IMR-90 (cell line): ENCODE measurements around the gene CLTCL1. TPM values are rescaled to one million over a fixed set of nuclear protein-coding genes. Genes with fewer than 3 reads are reported as not detected.

Experiments
- ATAC-seq: fragments of 200-7000 bp; cut with Tn5 transposase; 2 replicates; pipeline ENCODE4 v1.9.1; 2020; ENCODE audit warnings: low read depth, mild to moderate bottlenecking, moderate library complexity
- BruUV-seq: library from RNA; stranded (reverse); fragments of 400-500 nt; replicated peaks from 2 replicates; lab custom pipeline; 2021; lab: Mats Ljungman, UMichigan
- CTCF ChIA-PET: fragments of 300-600 bp; formaldehyde crosslinking; extraction: SDS; loops from one replicate; lab custom pipeline; 2021; ENCODE audit warnings: antibody characterized with exemption; lab: Yijun Ruan, JAX
- POLR2A ChIA-PET: fragments of 300-600 bp; sonication (Branson Sonifier 250); formaldehyde crosslinking; loops from one replicate; lab custom pipeline; 2022; ENCODE audit warnings: antibody characterized with exemption; ENCODE audit not compliant: unreplicated experiment; lab: Charles Lee
- DNase-seq: peaks from one replicate; pipeline ENCODE4 v3.0.0; 2013
- H2AFZ ChIP-seq: replicated peaks from 2 replicates; pipeline ENCODE3; 2013; ENCODE audit warnings: low read length, mild to moderate bottlenecking; ENCODE audit not compliant: poor library complexity
- H2AK5ac ChIP-seq: 2 replicates; pipeline ENCODE4 v1.6.1; 2013; ENCODE audit warnings: low read depth, low read length, inconsistent platforms
- H2AK9ac ChIP-seq: replicated peaks from 2 replicates; pipeline ENCODE3; 2013; ENCODE audit warnings: mild to moderate bottlenecking, low read depth, low read length, moderate library complexity; ENCODE audit not compliant: poor library complexity
- H2BK120ac ChIP-seq: 2 replicates; pipeline ENCODE4 v1.6.1; 2013; ENCODE audit warnings: low read depth, low read length, inconsistent platforms
- H2BK15ac ChIP-seq: 3 replicates; pipeline ENCODE4 v1.6.1; 2013; ENCODE audit warnings: low read depth, low read length, inconsistent platforms
- H2BK20ac ChIP-seq: 2 replicates; pipeline ENCODE4 v1.6.1; 2013; ENCODE audit warnings: low read depth, mild to moderate bottlenecking, inconsistent platforms, low read length, moderate library complexity
- H2BK5ac ChIP-seq: 2 replicates; pipeline ENCODE4 v1.6.1; 2013; ENCODE audit warnings: mild to moderate bottlenecking, low read depth, low read length, inconsistent platforms; ENCODE audit not compliant: poor library complexity, severe bottlenecking
- H3K14ac ChIP-seq: replicated peaks from 2 replicates; pipeline ENCODE4 v1.6.1; 2013; ENCODE audit warnings: low read depth, low read length, inconsistent platforms
- H3K18ac ChIP-seq: 2 replicates; pipeline ENCODE4 v1.6.1; 2013; ENCODE audit warnings: low read depth, low read length, control low read depth
- H3K23ac ChIP-seq: 2 replicates; pipeline ENCODE4 v1.6.1; 2013; ENCODE audit warnings: low read depth, low read length, inconsistent platforms
- H3K27ac ChIP-seq: 2 replicates; pipeline ENCODE4 v1.5.1; 2013; ENCODE audit warnings: mild to moderate bottlenecking, control low read depth, low read length; ENCODE audit not compliant: insufficient read depth
- H3K27me3 ChIP-seq: 2 replicates; pipeline ENCODE4 v1.6.1; 2013; ENCODE audit warnings: low read length; ENCODE audit not compliant: control insufficient read depth, insufficient read depth
- H3K36me3 ChIP-seq: 2 replicates; pipeline ENCODE4 v1.6.1; 2013; ENCODE audit warnings: low read length, mixed read lengths; ENCODE audit not compliant: control insufficient read depth, insufficient read depth
- H3K4ac ChIP-seq: 2 replicates; pipeline ENCODE4 v1.6.1; 2013; ENCODE audit warnings: low read depth, low read length, inconsistent platforms
- H3K4me1 ChIP-seq: 2 replicates; pipeline ENCODE4 v1.6.1; 2013; ENCODE audit warnings: low read length, mixed read lengths; ENCODE audit not compliant: control insufficient read depth, insufficient read depth
- H3K4me2 ChIP-seq: 2 replicates; pipeline ENCODE4 v1.6.1; 2013; ENCODE audit warnings: low read depth, mild to moderate bottlenecking, control low read depth, low read length, moderate library complexity
- H3K4me3 ChIP-seq: 2 replicates; pipeline ENCODE4 v1.5.1; 2013; ENCODE audit warnings: low read depth, mild to moderate bottlenecking, control low read depth, low read length, moderate library complexity; ENCODE audit not compliant: insufficient read depth
- H3K56ac ChIP-seq: 2 replicates; pipeline ENCODE4 v1.6.1; 2013; ENCODE audit warnings: low read length, inconsistent platforms; ENCODE audit not compliant: insufficient read depth; ENCODE audit errors: extremely low read depth
- H3K79me1 ChIP-seq, 2 experiments: 2 replicates each; pipeline ENCODE4 v1.6.1; 2013; ENCODE audit warnings: low read length in 2 of 2, inconsistent platforms in 1 of 2, low read depth in 1 of 2
- H3K9ac ChIP-seq: 2 replicates; pipeline ENCODE4 v1.6.1; 2013; ENCODE audit warnings: low read depth, low read length, control low read depth
- H3K9me1 ChIP-seq: 2 replicates; pipeline ENCODE4 v1.6.1; 2013; ENCODE audit warnings: low read length, inconsistent platforms; ENCODE audit not compliant: insufficient read depth
- H3K9me3 ChIP-seq: 2 replicates; pipeline ENCODE4 v1.6.1; 2013; ENCODE audit warnings: low read length; ENCODE audit not compliant: control insufficient read depth, insufficient read depth
- H4K20me1 ChIP-seq: 2 replicates; pipeline ENCODE4 v1.6.1; 2013; ENCODE audit warnings: low read length, inconsistent platforms; ENCODE audit not compliant: insufficient read depth
- H4K5ac ChIP-seq: 2 replicates; pipeline ENCODE4 v1.6.1; 2013; ENCODE audit warnings: mild to moderate bottlenecking, low read depth, low read length, control low read depth
- H4K8ac ChIP-seq, 2 experiments: 2 replicates each; pipeline ENCODE4 v1.6.1; 2013; ENCODE audit warnings: low read depth in 2 of 2, low read length in 2 of 2, control low read depth in 1 of 2, inconsistent platforms in 1 of 2
- H4K91ac ChIP-seq: 2 replicates; pipeline ENCODE4 v1.6.1; 2013; ENCODE audit warnings: low read depth, low read length, inconsistent platforms; ENCODE audit not compliant: insufficient read depth
- BHLHE40 ChIP-seq: fragments of 150-350 bp; IDR thresholded peaks from 2 replicates; pipeline ENCODE4 v1.6.1; 2016; ENCODE audit warnings: mild to moderate bottlenecking, low read depth, low read length
- CEBPB ChIP-seq: IDR thresholded peaks from 2 replicates; pipeline ENCODE4 v1.6.1; 2012; ENCODE audit warnings: low read depth, low read length, improper control_type of control experiment
- CHD1 ChIP-seq: IDR thresholded peaks from 2 replicates; pipeline ENCODE4 v1.6.1; 2012; ENCODE audit warnings: low read depth, low read length, improper control_type of control experiment
- FOS ChIP-seq: fragments of 150-350 bp; IDR thresholded peaks from 2 replicates; pipeline ENCODE4 v1.6.1; 2016; ENCODE audit warnings: low read depth, low read length
- MAFK ChIP-seq: IDR thresholded peaks from 2 replicates; pipeline ENCODE4 v1.6.1; 2012; ENCODE audit warnings: low read depth, low read length, improper control_type of control experiment
- MAZ ChIP-seq: IDR thresholded peaks from 2 replicates; pipeline ENCODE4 v1.6.1; 2012; ENCODE audit warnings: low read depth, mild to moderate bottlenecking, low read length, improper control_type of control experiment, moderate library complexity, borderline replicate concordance
- MXI1 ChIP-seq: IDR thresholded peaks from 2 replicates; pipeline ENCODE4 v1.6.1; 2012; ENCODE audit warnings: low read depth, mild to moderate bottlenecking, low read length, moderate library complexity, borderline replicate concordance
- NFE2L2 ChIP-seq: fragments of 150-350 bp; IDR thresholded peaks from 2 replicates; pipeline ENCODE4 v1.6.1; 2016; ENCODE audit warnings: low read depth, mild to moderate bottlenecking, low read length
- POLR2A ChIP-seq: IDR thresholded peaks from 2 replicates; pipeline ENCODE4 v1.6.1; 2012; ENCODE audit warnings: mild to moderate bottlenecking, low read depth, low read length
- RAD21 ChIP-seq: IDR thresholded peaks from 2 replicates; pipeline ENCODE4 v1.6.1; 2012; ENCODE audit warnings: low read length, improper control_type of control experiment
- RCOR1 ChIP-seq: IDR thresholded peaks from 2 replicates; pipeline ENCODE4 v1.6.1; 2012; ENCODE audit warnings: mild to moderate bottlenecking, low read length, improper control_type of control experiment; ENCODE audit not compliant: insufficient replicate concordance
- RFX5 ChIP-seq: IDR thresholded peaks from 2 replicates; pipeline ENCODE4 v1.8.0; 2012; ENCODE audit warnings: low read depth, mild to moderate bottlenecking, low read length, moderate library complexity
- SMC3 ChIP-seq: fragments of 150-350 bp; IDR thresholded peaks from 2 replicates; pipeline ENCODE4 v1.6.1; 2016; ENCODE audit warnings: low read depth, mild to moderate bottlenecking, antibody characterized with exemption, low read length, moderate library complexity
- WGBS, 2 experiments: methylation state at CpG; one replicate each; pipeline versions ENCODE4 v1.1.5 to v1.1.7; 2013; ENCODE audit warnings: missing lambda C conversion rate in 2 of 2; ENCODE audit not compliant: insufficient read length in 1 of 2; ENCODE audit errors: extremely low coverage in 2 of 2; 5-methylcytosine and 5-hydroxymethylcytosine counted together
- dilution Hi-C: fragments of 300-500 bp; cut with HindIII; formaldehyde crosslinking; loops from one replicate; pipeline ENCODE4 v1.14.3; 2018; ENCODE audit warnings: low sequenced_read_pairs; ENCODE audit not compliant: unreplicated experiment
- in situ Hi-C: fragments of 300-500 bp; cut with MboI; formaldehyde crosslinking; loops from 3 replicates; pipeline ENCODE4 v1.14.3; 2019; ENCODE audit warnings: low sequenced_read_pairs, inconsistent platforms, mixed read lengths
- intact Hi-C: fragments of 100-400 bp; cut with micrococcal nuclease; formaldehyde crosslinking; loops from 2 replicates; pipeline ENCODE4 v1.10.0; 2022
- polyA plus RNA-seq, 3 experiments: library from polyadenylated mRNA; depleted of rRNA; stranded (reverse); fragments of >200 nt; gene quantifications; 2 replicates each; pipeline ENCODE4 v1.2.3, GENCODE V29; 2012; ENCODE audit warnings: low replicate concordance in 1 of 3
- total RNA-seq: library from RNA; depleted of rRNA; stranded (reverse); fragments of >200 nt; gene quantifications from 2 replicates; pipeline ENCODE4 v1.2.3, GENCODE V29; 2012
- TF ChIP-seq, protein P1 (sequence below): fragments of 150-350 bp; IDR thresholded peaks from 2 replicates; pipeline ENCODE4 v1.6.1; 2016; ENCODE audit warnings: low read depth, mild to moderate bottlenecking, low read length, moderate library complexity, borderline replicate concordance
- TF ChIP-seq, protein P2 (sequence below): conservative IDR thresholded peaks from 2 replicates; pipeline ENCODE4 v1.5.1; 2012; ENCODE audit warnings: mild to moderate bottlenecking, low read depth, low read length, improper control_type of control experiment
- TF ChIP-seq, protein P3 (sequence below): fragments of 150-350 bp; IDR thresholded peaks from 2 replicates; pipeline ENCODE4 v1.6.1; 2017; ENCODE audit warnings: mild to moderate bottlenecking, antibody characterized with exemption, low read length, low read depth

CLTCL1 gene
- total and polyA plus RNA-seq, 2 of the 4 experiments (the other 2 are of a cell fraction), result 6.2 to 8.1 TPM

DNA sequence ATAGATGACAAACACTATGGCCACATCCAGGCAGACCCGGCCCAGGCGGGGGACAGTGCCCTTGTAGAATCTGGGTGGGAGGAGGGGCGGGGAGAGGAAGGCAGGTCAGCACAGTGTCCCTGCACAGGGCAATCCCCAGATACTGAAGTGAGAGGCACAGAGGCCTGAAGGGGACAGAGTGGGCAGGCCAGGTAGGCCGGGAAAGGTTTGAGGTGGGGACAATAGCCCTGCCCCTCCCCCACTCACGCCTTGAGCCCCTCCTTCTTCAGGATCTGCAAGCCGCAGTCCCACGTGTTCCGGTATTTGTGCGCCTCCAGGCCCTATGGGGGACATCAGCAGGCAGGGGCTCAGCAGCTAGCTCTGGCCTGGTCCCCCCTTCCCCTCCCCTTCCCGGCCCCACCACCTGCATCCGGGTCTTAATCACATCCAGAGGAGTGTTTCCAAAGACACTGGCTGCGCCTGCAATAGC lies 115.3 kb downstream of the CLTCL1 start:
- intact Hi-C loops (no loop called here), dilution Hi-C loops (no loop called here), in situ Hi-C loops (no loop called here)
- H3K23ac ChIP-seq, result no peak overlapping the region
- no peak overlapping the region for H3K18ac ChIP-seq
- H4K8ac ChIP-seq, result no peak overlapping the region
- BruUV-seq, result no TSS peak
- peaks cover 11 to 63% of the 10 kb centered on the region in 2 experiments for H3K79me1 ChIP-seq
- no peaks in the 10 kb centered on the region for H3K9me3 ChIP-seq
- H3K27me3 ChIP-seq, result no peaks in the 10 kb centered on the region
- H2AK5ac ChIP-seq, result no peak overlapping the region
- no peak overlapping the region for H3K27ac ChIP-seq
- no peak overlapping the region for H2AFZ ChIP-seq
- H4K91ac ChIP-seq, result no peak overlapping the region
- H2BK15ac ChIP-seq, result no peak overlapping the region
- peaks cover 13% of the 10 kb centered on the region for H3K9me1 ChIP-seq
- no peak overlapping the region for H3K4ac ChIP-seq
- WGBS, 2 experiments, result 78% methylated on average over 3 of the region's 12 CpGs; no CpG with 5 or more reads in 1 of the 2 experiments
- ChIA-PET POLR2A (no interaction called here), CTCF (no interaction called here)
- no peak overlapping the region for H3K9ac ChIP-seq
- H4K5ac ChIP-seq, result no peak overlapping the region
- H2BK5ac ChIP-seq, result no peak overlapping the region
- ATAC-seq (no peak), DNase-seq (no peak)
- peaks cover 20% of the 10 kb centered on the region for H4K20me1 ChIP-seq
- H3K36me3 ChIP-seq, result peaks cover 8% of the 10 kb centered on the region
- TF ChIP-seq NFE2L2 (no peak), MXI1 (no peak), SMC3 (no peak), RAD21 (no peak), MAZ (no peak), RFX5 (no peak), RCOR1 (no peak), POLR2A (no peak), CEBPB (no peak), MAFK (no peak), CHD1 (no peak), FOS (no peak), BHLHE40 (no peak)
- TF ChIP-seq, protein P1, sequence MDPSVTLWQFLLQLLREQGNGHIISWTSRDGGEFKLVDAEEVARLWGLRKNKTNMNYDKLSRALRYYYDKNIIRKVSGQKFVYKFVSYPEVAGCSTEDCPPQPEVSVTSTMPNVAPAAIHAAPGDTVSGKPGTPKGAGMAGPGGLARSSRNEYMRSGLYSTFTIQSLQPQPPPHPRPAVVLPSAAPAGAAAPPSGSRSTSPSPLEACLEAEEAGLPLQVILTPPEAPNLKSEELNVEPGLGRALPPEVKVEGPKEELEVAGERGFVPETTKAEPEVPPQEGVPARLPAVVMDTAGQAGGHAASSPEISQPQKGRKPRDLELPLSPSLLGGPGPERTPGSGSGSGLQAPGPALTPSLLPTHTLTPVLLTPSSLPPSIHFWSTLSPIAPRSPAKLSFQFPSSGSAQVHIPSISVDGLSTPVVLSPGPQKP, result no peak
- TF ChIP-seq, protein P2, sequence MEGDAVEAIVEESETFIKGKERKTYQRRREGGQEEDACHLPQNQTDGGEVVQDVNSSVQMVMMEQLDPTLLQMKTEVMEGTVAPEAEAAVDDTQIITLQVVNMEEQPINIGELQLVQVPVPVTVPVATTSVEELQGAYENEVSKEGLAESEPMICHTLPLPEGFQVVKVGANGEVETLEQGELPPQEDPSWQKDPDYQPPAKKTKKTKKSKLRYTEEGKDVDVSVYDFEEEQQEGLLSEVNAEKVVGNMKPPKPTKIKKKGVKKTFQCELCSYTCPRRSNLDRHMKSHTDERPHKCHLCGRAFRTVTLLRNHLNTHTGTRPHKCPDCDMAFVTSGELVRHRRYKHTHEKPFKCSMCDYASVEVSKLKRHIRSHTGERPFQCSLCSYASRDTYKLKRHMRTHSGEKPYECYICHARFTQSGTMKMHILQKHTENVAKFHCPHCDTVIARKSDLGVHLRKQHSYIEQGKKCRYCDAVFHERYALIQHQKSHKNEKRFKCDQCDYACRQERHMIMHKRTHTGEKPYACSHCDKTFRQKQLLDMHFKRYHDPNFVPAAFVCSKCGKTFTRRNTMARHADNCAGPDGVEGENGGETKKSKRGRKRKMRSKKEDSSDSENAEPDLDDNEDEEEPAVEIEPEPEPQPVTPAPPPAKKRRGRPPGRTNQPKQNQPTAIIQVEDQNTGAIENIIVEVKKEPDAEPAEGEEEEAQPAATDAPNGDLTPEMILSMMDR, result no peak
- TF ChIP-seq, protein P3, sequence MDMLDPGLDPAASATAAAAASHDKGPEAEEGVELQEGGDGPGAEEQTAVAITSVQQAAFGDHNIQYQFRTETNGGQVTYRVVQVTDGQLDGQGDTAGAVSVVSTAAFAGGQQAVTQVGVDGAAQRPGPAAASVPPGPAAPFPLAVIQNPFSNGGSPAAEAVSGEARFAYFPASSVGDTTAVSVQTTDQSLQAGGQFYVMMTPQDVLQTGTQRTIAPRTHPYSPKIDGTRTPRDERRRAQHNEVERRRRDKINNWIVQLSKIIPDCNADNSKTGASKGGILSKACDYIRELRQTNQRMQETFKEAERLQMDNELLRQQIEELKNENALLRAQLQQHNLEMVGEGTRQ, result no peak
- no peak overlapping the region for H2BK20ac ChIP-seq
- H3K4me3 ChIP-seq, result no peak overlapping the region
- no peak overlapping the region for H2BK120ac ChIP-seq
- no peak overlapping the region for H3K14ac ChIP-seq
- no peak overlapping the region for H3K56ac ChIP-seq
- H3K4me2 ChIP-seq, result no peak overlapping the region
- H2AK9ac ChIP-seq, result no peak overlapping the region
- H3K4me1 ChIP-seq, result peaks cover 30% of the 10 kb centered on the region
